Endodermal cell (in vitro differentiated cells): ENCODE measurements around the gene KDM8. TPM values are rescaled to one million over a fixed set of nuclear protein-coding genes. Genes with fewer than 3 reads are reported as not detected.
A peak's percentile ranks its signal among the peaks of the same experiment; 100 is the strongest.
"Not testable (repeated sequence)": the region's sequence is repeated elsewhere in the genome, so short reads cannot be mapped to it uniquely, and the experiment has no call there.

Experiments
- DNase-seq: peaks from one replicate; pipeline ENCODE4 v3.0.0-alpha.2; 2017
- H3K27ac ChIP-seq: 2 replicates; pipeline ENCODE4 v1.5.1; 2013; ENCODE audit warnings: mild to moderate bottlenecking, low read depth, low read length, moderate library complexity
- H3K27me3 ChIP-seq: 2 replicates; pipeline ENCODE4 v1.6.1; 2013; ENCODE audit warnings: mild to moderate bottlenecking, low read length, moderate library complexity; ENCODE audit not compliant: insufficient read depth, control insufficient read depth, poor library complexity, severe bottlenecking
- H3K36me3 ChIP-seq: 2 replicates; pipeline ENCODE4 v1.7.0; 2013; ENCODE audit warnings: mild to moderate bottlenecking, low read length, moderate library complexity; ENCODE audit not compliant: control insufficient read depth, insufficient read depth
- H3K4me1 ChIP-seq: one replicate; pipeline ENCODE4 v1.7.0; 2013; ENCODE audit warnings: low read length; ENCODE audit not compliant: control insufficient read depth, insufficient read depth
- H3K4me3 ChIP-seq: 2 replicates; pipeline ENCODE4 v1.5.1; 2013; ENCODE audit warnings: mild to moderate bottlenecking, low read length, moderate library complexity
- H3K9ac ChIP-seq: 2 replicates; pipeline ENCODE4 v1.6.1; 2013; ENCODE audit warnings: mild to moderate bottlenecking, low read length, moderate library complexity; ENCODE audit not compliant: poor library complexity, severe bottlenecking; ENCODE audit errors: extremely low read depth
- H3K9me3 ChIP-seq: 2 replicates; pipeline ENCODE4 v1.6.1; 2013; ENCODE audit warnings: mild to moderate bottlenecking, low read length, moderate library complexity; ENCODE audit not compliant: control insufficient read depth
- H3K27ac Mint-ChIP-seq: 2 replicates; pipeline ENCODE4 v1.8.0; 2020; ENCODE audit warnings: mixed read lengths
- H3K27me3 Mint-ChIP-seq: 2 replicates; pipeline ENCODE4 v1.8.0; 2021; ENCODE audit warnings: mild to moderate bottlenecking, mixed read lengths; ENCODE audit not compliant: insufficient read depth
- H3K36me3 Mint-ChIP-seq: 2 replicates; pipeline ENCODE4 v1.8.0; 2020; ENCODE audit warnings: low read depth, mixed read lengths
- H3K4me1 Mint-ChIP-seq: 2 replicates; pipeline ENCODE4 v1.8.0; 2020; ENCODE audit warnings: mixed read lengths
- H3K4me3 Mint-ChIP-seq: 2 replicates; pipeline ENCODE4 v1.8.0; 2020; ENCODE audit warnings: mild to moderate bottlenecking, moderate library complexity, mixed read lengths
- H3K9me3 Mint-ChIP-seq: 2 replicates; pipeline ENCODE4 v1.8.0; 2020; ENCODE audit warnings: mild to moderate bottlenecking, mixed read lengths
- CTCF ChIP-seq: fragments of 200-600 bp; sonication (generic); conservative IDR thresholded peaks from 2 replicates; pipeline ENCODE4 v1.5.0; 2021; ENCODE audit warnings: antibody characterized with exemption, mild to moderate bottlenecking
- WGBS, 2 experiments: methylation state at CpG; one replicate each; pipeline versions ENCODE4 v1.1.5 to v1.1.7; 2013; ENCODE audit warnings: missing lambda C conversion rate in 2 of 2, mixed read lengths in 1 of 2; ENCODE audit not compliant: insufficient coverage in 1 of 2, insufficient read length in 1 of 2; 5-methylcytosine and 5-hydroxymethylcytosine counted together
- total RNA-seq, 2 donors: library from RNA; stranded (reverse); fragmentation: NEBNext Ultra II Directional in 1 of 2; extraction: Animal tissue kit (Norgen Biotek cat#: 25700) in 1 of 2; gene quantifications; 2 replicates in 1 of 2; 3 replicates in 1 of 2; pipeline ENCODE4 v1.2.1, GENCODE V29; 2021

KDM8 gene
- total RNA-seq, 2 donors from 2014 or later, result 11.0 to 12.1 TPM

GRCh38 chr16:27246439-27246838 lies 43.1 kb downstream of the KDM8 start:
- Mint-ChIP-seq H3K4me3 (no peak overlapping the region), H3K36me3 (no peaks in the 10 kb centered on the region), H3K4me1 (peaks cover 21% of the 10 kb centered on the region), H3K27me3 (no peaks in the 10 kb centered on the region), H3K27ac (no peak overlapping the region), H3K9me3 (no peaks in the 10 kb centered on the region)
- Histone ChIP-seq H3K27me3 (no peaks in the 10 kb centered on the region), H3K4me3 (no peak overlapping the region), H3K4me1 (no peaks in the 10 kb centered on the region), H3K36me3 (no peaks in the 10 kb centered on the region), H3K27ac (no peak overlapping the region), H3K9ac (no peak overlapping the region), H3K9me3 (no peaks in the 10 kb centered on the region)
- TF ChIP-seq CTCF, result no peak
- 94 to 100% methylated on average over 2 to 4 of the region's 4 CpGs for WGBS, 2 experiments
- peak; percentile 31 for DNase-seq

GRCh38 chr16:27247076-27247475 lies 43.8 kb downstream of the KDM8 start:
- H3K4me1 ChIP-seq, H3K27me3 Mint-ChIP-seq, H3K9me3 ChIP-seq, H3K27ac Mint-ChIP-seq, H3K27ac ChIP-seq, H3K4me3 ChIP-seq, H3K36me3 ChIP-seq, H3K9me3 Mint-ChIP-seq, H3K27me3 ChIP-seq, H3K4me3 Mint-ChIP-seq, H3K9ac ChIP-seq, H3K36me3 Mint-ChIP-seq: not testable (repeated sequence)
- WGBS, 2 experiments, result 100% methylated on average over 1 of the region's 1 CpG; no CpG with 5 or more reads in 1 of the 2 experiments
- H3K4me1 Mint-ChIP-seq, result peaks cover 25% of the 10 kb centered on the region
- peak; percentile 16 for DNase-seq

- H3K9me3 Mint-ChIP-seq, result no peaks in the 10 kb centered on the region
- H3K27me3 Mint-ChIP-seq, result no peaks in the 10 kb centered on the region
- H3K27me3 ChIP-seq, result no peaks in the 10 kb centered on the region
- H3K27ac Mint-ChIP-seq, result no peak overlapping the region
- H3K9ac ChIP-seq, result no peak overlapping the region
- peaks cover 21% of the 10 kb centered on the region for H3K4me1 Mint-ChIP-seq
- no peaks in the 10 kb centered on the region for H3K9me3 ChIP-seq
- no peaks in the 10 kb centered on the region for H3K36me3 ChIP-seq
- 91 to 100% methylated on average over 1 of the region's 2 CpGs for WGBS, 2 experiments
- no peaks in the 10 kb centered on the region for H3K4me1 ChIP-seq
- no peak overlapping the region for H3K4me3 Mint-ChIP-seq
- H3K4me3 ChIP-seq, result no peak overlapping the region
- TF ChIP-seq CTCF, result no peak
- H3K36me3 Mint-ChIP-seq, result no peaks in the 10 kb centered on the region
- no peak for DNase-seq
- H3K27ac ChIP-seq, result no peak overlapping the region
Observed at GRCh38 chr16:27248036-27248435, 44.7 kb downstream of the KDM8 start.

- not testable (repeated sequence) for H3K27me3 Mint-ChIP-seq, H3K4me3 ChIP-seq, H3K4me1 ChIP-seq, H3K36me3 Mint-ChIP-seq, H3K27ac Mint-ChIP-seq, H3K9me3 Mint-ChIP-seq, H3K9me3 ChIP-seq, H3K27ac ChIP-seq, H3K36me3 ChIP-seq, H3K4me3 Mint-ChIP-seq, H3K27me3 ChIP-seq, H3K9ac ChIP-seq
- H3K4me1 Mint-ChIP-seq, result peaks cover 18% of the 10 kb centered on the region
- peak; percentile 14 for DNase-seq
- WGBS, 2 experiments, result 89 to 97% methylated on average over 1 to 3 of the region's 4 CpGs
Observed at GRCh38 chr16:27248886-27249285, 45.6 kb downstream of the KDM8 start.
